GM12875 (cell line): ENCODE data around the gene OSBPL2.
A peak's percentile ranks its signal among the peaks of the same experiment; 100 is the strongest.

ENCODE experiments used
- H3K4me3 ChIP-seq: one replicate; pipeline ENCODE4 v1.5.1; 2011; ENCODE audit warnings: low read depth, low read length, control low read depth
- TF ChIP-seq, protein P1 (sequence below): IDR thresholded peaks from 2 replicates; pipeline ENCODE4 v1.5.1; 2011; ENCODE audit warnings: low read depth, mild to moderate bottlenecking, control low read depth, inconsistent platforms, low read length, moderate library complexity, borderline replicate concordance; ENCODE audit not compliant: insufficient read depth

OSBPL2 gene

DNA sequence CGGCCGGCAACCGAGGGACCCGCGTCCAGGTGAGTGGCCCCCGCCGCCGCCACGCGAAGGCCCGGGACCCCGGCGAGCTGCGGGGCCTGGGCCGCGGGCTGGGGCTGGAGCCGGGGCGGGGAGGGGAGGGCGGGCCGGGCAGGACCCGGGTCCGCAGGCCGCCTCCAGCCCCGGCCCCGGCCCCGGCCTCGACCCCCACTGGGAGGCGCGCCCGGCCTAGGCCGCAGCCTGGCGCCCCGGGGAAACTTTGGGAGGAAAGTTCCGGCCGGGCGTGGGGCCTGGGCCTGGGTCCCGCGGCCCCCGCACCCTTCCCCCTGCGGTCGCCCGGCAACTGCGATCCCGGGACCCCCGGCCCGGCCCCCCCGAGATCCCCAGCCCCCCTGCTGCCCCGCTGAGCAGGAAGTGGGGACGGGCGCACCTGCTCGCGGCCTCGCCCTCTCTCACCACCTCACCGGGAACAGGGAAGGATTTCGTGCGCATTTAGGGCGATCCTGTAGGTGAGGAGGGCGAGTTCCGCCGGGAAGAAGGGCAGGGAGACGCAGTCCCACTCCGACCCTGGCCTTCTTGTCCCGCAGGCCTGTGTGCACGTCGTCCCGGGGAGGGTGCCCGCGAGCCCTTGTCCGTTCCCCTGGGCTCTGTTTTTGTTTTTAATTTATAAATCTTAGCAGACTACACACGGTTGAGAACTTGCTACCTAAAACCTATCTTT is 402 bp downstream of the OSBPL2 start:
- peak overlapping the region; percentile 64 for H3K4me3 ChIP-seq
- TF ChIP-seq, protein P1, sequence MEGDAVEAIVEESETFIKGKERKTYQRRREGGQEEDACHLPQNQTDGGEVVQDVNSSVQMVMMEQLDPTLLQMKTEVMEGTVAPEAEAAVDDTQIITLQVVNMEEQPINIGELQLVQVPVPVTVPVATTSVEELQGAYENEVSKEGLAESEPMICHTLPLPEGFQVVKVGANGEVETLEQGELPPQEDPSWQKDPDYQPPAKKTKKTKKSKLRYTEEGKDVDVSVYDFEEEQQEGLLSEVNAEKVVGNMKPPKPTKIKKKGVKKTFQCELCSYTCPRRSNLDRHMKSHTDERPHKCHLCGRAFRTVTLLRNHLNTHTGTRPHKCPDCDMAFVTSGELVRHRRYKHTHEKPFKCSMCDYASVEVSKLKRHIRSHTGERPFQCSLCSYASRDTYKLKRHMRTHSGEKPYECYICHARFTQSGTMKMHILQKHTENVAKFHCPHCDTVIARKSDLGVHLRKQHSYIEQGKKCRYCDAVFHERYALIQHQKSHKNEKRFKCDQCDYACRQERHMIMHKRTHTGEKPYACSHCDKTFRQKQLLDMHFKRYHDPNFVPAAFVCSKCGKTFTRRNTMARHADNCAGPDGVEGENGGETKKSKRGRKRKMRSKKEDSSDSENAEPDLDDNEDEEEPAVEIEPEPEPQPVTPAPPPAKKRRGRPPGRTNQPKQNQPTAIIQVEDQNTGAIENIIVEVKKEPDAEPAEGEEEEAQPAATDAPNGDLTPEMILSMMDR, result no peak

DNA sequence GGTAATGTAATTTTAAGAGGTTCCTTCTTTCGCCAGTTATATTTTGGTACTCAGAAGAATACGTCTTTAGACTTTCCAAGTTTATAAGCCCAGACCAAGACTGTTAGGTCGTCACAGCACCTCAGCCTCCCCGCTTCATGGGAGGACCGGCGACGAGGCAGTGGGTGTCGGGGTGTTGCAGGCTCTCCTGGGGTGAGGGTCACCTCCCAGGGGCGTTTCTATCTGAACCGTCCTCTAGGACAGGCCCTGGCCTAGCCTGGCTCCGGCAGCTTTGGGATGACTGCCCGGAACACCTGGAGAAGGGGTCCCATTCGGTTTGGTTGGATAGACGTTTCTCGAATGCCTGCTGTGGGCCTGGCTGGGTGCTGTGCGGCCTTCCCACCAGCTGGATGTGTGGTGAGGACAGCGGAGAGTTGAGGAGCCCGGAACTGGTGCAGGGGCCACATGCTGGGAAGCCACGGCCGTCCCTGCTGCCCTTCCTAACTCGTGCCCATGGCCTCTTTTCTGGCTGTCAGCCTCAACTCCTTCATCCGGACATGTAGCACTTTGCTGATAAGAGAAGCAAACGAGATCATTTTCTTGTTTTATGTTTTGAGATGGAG is 1.1 kb downstream of the OSBPL2 start:
- TF ChIP-seq, protein P1, result no peak
- peak overlapping the region; percentile 64 for H3K4me3 ChIP-seq

DNA sequence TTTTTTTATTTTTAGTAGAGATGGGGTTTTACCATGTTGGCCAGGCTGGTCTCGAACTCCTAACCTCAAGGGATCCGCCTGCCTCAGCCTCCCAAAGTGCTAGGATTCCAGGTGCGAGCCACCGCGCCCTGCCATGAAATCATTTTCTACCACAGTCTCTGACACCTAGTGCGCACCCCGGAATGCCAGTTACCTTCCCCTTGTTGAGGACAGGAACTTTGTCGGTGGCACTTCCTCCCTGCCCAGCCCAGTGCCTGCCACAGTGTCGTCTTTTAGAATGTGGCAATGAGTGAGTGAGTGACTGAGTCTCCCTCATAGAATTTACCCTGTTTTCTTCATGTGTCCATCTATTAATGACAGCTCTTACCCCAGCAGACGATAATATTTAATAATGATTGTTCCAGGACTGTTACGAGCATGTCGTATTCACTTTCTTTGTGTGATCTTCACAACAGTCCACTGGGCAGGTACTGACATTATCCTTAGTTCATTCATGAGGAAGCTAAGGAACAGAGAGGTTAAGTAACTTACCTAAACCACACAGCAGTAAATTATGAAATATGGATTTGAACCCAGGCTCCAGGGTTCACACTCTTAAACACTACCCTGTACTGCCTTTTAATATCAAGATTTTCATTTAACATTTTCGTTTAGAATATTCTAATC is 1.8 kb downstream of the OSBPL2 start:
- TF ChIP-seq, protein P1, result no peak
- no peak overlapping the region for H3K4me3 ChIP-seq

DNA sequence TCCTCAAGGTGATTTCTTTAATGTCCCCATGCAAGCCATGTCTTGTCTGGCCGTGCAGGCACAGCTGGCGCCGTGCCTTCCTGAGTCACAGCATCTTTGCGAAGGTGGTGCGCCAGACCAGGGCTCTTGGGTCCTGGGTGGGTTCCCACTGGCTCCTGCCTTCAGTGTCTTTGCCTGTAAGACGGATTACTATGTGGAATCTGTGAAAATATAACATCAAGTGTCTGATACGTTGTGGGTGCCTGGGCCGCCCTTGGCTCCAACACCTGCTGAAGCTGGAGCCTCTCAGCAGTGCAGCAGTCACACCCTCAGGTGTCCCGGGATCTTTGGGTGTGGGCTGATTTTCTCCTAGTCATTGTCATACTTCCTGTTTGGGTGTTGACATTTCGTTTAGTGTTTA is 3.2 kb downstream of the OSBPL2 start:
- TF ChIP-seq, protein P1, result no peak
- no peak overlapping the region for H3K4me3 ChIP-seq

DNA sequence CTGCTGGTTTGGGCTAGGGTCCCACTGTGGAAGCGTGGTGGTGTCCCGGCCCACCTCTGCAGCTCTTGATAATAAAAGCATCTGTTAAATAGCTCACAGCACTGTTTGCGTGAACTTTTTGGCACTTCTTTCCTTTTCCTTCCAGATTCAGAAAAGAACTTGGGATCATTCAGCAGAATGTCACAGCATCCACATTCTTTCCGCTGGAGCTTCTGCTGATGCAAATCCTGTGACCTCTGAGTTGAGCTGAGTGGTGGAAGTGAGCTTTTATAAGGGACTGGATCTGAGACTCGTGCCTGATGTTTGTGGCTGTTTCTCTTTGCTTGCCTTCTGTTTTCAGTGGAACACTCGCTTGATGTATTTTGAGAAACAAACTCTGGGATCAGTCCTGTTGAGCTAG is 3.9 kb downstream of the OSBPL2 start:
- H3K4me3 ChIP-seq, result no peak overlapping the region
- TF ChIP-seq, protein P1, result no peak

DNA sequence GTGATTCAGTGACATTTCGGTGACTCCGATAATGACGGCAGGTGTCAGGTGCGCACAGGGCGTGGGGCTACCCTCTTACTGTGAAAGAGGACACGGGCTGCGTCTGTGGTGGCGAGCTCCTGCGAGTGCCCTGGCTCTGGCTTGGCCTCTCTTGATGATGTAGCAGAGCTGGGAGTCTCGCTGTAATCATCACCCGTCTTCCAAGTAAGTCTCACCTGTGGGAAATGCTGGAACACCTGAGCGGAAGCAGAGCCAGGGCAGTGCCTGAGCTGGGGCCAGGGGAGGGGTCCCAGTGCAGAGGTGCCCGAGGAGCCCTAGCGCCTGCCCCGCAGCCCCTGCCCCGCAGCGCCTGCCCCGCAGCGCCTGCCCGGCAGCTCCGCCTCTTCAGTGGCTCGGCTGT is 4.8 kb downstream of the OSBPL2 start:
- H3K4me3 ChIP-seq, result no peak overlapping the region
- TF ChIP-seq, protein P1, result no peak
